Measurements from ENCODE around the gene PRPF39. TPM values are rescaled to one million over a fixed set of nuclear protein-coding genes. Genes with fewer than 3 reads are reported as not detected.

Gene PRPF39
- total RNA-seq, 1 donor from 2014 or later, result 29.7 TPM

DNA sequence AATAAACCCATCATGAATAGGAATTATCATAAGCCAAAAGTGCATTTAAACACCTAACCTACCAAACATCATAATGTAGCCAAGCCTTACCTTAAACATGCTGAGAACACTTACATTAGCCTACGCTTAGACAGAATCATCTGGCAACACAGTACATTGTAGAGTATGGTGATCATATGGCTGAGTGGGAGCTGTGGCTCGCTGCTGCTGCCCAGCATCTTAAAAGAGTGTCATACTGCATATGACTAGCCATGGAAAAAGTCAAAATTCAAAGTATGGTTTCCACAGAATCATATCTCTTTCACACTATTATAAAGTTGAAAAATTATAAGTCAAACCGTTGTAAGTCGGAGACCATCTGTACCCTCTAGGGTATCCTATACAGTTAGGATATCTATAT is 32.0 kb upstream of the PRPF39 start:
- intact Hi-C loops (cut with DNase I), result no loop called here
- H3K4me1 ChIP-seq, result no peaks in the 10 kb centered on the region
- H3K9me3 ChIP-seq, result no peaks in the 10 kb centered on the region
- TF ChIP-seq POLR2AphosphoS5 (IDR thresholded peaks at IDR 0.05; ENCODE audit: insufficient read depth in 1 of 2, low read depth in 1 of 2) (no peak), POLR2A (IDR thresholded peaks at IDR 0.05) (no peak)
- TF ChIP-seq, protein P1, sequence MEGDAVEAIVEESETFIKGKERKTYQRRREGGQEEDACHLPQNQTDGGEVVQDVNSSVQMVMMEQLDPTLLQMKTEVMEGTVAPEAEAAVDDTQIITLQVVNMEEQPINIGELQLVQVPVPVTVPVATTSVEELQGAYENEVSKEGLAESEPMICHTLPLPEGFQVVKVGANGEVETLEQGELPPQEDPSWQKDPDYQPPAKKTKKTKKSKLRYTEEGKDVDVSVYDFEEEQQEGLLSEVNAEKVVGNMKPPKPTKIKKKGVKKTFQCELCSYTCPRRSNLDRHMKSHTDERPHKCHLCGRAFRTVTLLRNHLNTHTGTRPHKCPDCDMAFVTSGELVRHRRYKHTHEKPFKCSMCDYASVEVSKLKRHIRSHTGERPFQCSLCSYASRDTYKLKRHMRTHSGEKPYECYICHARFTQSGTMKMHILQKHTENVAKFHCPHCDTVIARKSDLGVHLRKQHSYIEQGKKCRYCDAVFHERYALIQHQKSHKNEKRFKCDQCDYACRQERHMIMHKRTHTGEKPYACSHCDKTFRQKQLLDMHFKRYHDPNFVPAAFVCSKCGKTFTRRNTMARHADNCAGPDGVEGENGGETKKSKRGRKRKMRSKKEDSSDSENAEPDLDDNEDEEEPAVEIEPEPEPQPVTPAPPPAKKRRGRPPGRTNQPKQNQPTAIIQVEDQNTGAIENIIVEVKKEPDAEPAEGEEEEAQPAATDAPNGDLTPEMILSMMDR (IDR thresholded peaks at IDR 0.05), result no peak
- peaks cover 0 to 35% of the 10 kb centered on the region in 2 donors for H3K36me3 ChIP-seq
- H3K27me3 ChIP-seq, result no peaks in the 10 kb centered on the region
- H3K27ac ChIP-seq, result no peak overlapping the region
- no peak overlapping the region for H3K4me3 ChIP-seq
- DNase-seq (ENCODE audit: extremely low spot score in 2 of 2), result no peak

DNA sequence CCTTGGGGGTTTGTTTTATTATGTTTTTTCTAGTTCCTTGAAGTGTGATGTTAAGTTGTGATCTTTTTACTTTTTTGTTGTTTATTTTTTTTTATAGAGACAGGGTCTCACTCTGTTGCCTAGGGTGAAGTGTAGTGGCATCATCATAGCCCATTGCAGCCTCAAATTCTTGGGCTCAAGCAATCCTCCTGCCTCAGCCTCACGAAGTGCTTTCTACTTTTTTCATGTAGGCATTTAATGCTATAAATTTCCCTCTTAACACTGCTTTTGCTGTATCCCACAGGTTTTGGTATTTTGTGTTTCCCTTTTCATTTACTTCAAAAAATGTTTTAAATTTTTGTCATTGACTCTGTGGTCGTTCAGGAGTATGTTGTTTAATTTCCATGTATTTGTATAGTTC is 26.6 kb upstream of the PRPF39 start:
- Histone ChIP-seq H3K9me3 (no peaks in the 10 kb centered on the region), H3K36me3 (peaks cover 0 to 27% of the 10 kb centered on the region in 2 donors), H3K27me3 (no peaks in the 10 kb centered on the region), H3K27ac (no peak overlapping the region), H3K4me3 (no peak overlapping the region), H3K4me1 (no peaks in the 10 kb centered on the region)
- TF ChIP-seq, protein P1 (IDR thresholded peaks at IDR 0.05), result no peak
- TF ChIP-seq POLR2A (IDR thresholded peaks at IDR 0.05) (no peak), POLR2AphosphoS5 (IDR thresholded peaks at IDR 0.05; ENCODE audit: insufficient read depth in 1 of 2, low read depth in 1 of 2) (no peak)
- no peak for DNase-seq (ENCODE audit: extremely low spot score in 2 of 2)
- intact Hi-C loops (cut with DNase I), result no loop called here

DNA sequence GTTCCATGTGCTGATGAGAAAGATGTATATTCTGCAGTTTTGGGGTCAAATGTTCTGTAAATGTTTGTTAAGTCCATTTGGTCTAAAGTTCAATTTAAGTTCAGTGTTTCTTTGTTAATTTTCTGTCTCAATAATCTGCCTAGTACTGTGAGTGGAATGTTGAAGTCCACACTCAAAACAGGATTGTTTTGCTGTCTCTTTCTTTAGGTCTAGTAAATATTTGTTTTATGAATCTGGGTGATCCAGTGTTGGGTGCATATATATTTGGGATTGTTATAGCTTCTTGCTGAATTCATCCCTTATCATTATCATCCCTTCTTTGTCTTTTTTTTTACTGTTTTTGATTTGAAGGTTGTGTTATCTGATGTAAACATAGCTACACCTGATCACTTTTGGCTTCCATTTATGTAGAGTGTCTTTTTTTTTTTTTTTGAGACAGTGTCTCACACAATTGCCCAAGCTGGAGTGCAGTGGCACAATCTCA is 26.0 kb upstream of the PRPF39 start:
- TF ChIP-seq POLR2A (IDR thresholded peaks at IDR 0.05), result no peak
- TF ChIP-seq, protein P1 (IDR thresholded peaks at IDR 0.05), result no peak
- intact Hi-C loops (cut with DNase I), result no loop called here
- no peak for DNase-seq (ENCODE audit: extremely low spot score in 2 of 2)
- Histone ChIP-seq H3K27me3 (no peaks in the 10 kb centered on the region), H3K27ac (no peak overlapping the region), H3K36me3 (peaks cover 0 to 21% of the 10 kb centered on the region in 2 donors), H3K9me3 (no peaks in the 10 kb centered on the region), H3K4me3 (no peak overlapping the region), H3K4me1 (no peaks in the 10 kb centered on the region)

DNA sequence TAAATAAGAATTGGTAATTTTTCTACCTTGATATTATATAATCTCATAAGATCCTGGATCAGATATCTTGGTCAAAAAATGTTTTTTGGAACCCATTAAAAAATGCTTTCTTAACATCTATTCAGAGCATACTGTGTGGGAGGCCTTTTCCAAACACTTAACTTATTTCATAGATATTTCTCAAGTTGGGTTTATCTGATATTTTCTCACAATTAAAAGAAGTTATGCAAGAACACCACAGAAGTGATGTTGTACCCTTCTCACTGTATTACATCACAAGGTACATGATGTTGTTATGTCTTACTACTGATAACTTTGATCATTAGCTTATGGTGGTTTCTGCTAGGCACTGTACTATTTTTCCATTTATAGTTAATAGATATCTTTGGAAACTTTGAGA is 23.4 kb upstream of the PRPF39 start:
- no peak for TF ChIP-seq POLR2A (IDR thresholded peaks at IDR 0.05)
- TF ChIP-seq, protein P1 (IDR thresholded peaks at IDR 0.05), result no peak
- TF ChIP-seq POLR2AphosphoS5 (IDR thresholded peaks at IDR 0.05; ENCODE audit: insufficient read depth in 1 of 2, low read depth in 1 of 2), result no peak
- Histone ChIP-seq H3K27me3 (no peaks in the 10 kb centered on the region), H3K36me3 (peaks cover 0 to 11% of the 10 kb centered on the region in 2 donors), H3K27ac (no peak overlapping the region), H3K9me3 (no peaks in the 10 kb centered on the region), H3K4me3 (no peak overlapping the region), H3K4me1 (no peaks in the 10 kb centered on the region)
- no peak for DNase-seq (ENCODE audit: extremely low spot score in 2 of 2)
- intact Hi-C loops (cut with DNase I), result no loop called here

DNA sequence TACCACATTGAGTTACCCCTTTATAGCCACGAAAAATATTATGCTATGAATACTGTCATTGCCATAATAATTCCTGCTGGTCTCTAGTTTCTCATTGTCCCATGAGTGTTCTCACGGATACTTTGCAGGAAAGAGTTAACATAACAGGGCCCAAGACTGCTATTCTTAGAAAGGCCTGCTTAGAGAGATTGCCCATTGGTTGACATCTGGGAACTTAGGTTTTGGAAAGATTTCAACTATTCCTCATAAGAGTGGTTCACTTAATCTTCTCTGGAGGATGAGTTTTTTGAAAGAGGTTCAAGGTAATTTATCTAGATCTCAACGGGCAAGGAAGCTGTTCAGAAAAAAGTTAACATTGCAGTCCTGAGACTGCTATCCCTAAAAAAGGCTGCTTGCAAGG is 18.4 kb upstream of the PRPF39 start:
- TF ChIP-seq POLR2AphosphoS5 (IDR thresholded peaks at IDR 0.05; ENCODE audit: insufficient read depth in 1 of 2, low read depth in 1 of 2) (no peak), POLR2A (IDR thresholded peaks at IDR 0.05) (no peak)
- TF ChIP-seq, protein P1 (IDR thresholded peaks at IDR 0.05), result no peak
- intact Hi-C loops (cut with DNase I), result no loop called here

More for the DNA sequence above, 18.4 kb upstream of the PRPF39 start:
- H3K27me3 ChIP-seq, result no peaks in the 10 kb centered on the region
- no peak for DNase-seq (ENCODE audit: extremely low spot score in 2 of 2)
- H3K27ac ChIP-seq, result no peak overlapping the region
- H3K9me3 ChIP-seq, result no peaks in the 10 kb centered on the region
- H3K4me3 ChIP-seq, result no peak overlapping the region
- no peaks in the 10 kb centered on the region for H3K36me3 ChIP-seq
- no peaks in the 10 kb centered on the region for H3K4me1 ChIP-seq
